ENCODE measurements around the gene CEP112.

DNA sequence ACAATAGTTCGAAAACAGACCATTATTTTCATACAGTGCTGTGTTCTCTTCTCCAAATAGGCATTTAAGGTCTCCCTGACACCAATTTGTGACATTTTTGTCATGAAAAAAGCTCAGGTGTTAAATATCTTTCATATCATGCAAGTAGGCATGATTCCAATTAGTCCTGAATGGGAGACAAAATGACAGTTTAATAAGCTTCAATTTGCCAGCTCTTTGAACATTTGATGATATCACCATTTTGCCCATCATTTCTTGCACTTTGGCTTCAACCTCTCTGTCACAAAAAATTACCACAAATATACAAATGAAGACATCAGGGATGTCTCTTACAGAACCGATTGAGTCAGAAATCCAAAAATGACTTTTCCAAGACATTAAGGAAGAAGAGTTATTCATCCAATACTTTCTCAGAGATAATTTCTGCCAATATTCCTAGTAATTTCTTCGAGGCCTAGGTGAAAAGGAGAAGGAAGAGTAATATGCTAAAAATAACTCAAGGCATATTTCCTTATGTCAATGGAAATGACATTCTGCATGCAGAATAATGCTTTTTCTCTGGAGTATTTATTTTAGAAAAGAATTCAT lies 298.1 kb downstream of the CEP112 start:
- TF ChIP-seq, protein P1, sequence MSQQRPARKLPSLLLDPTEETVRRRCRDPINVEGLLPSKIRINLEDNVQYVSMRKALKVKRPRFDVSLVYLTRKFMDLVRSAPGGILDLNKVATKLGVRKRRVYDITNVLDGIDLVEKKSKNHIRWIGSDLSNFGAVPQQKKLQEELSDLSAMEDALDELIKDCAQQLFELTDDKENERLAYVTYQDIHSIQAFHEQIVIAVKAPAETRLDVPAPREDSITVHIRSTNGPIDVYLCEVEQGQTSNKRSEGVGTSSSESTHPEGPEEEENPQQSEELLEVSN (IDR thresholded peaks at IDR 0.05): no peak
- TF ChIP-seq, protein P2, sequence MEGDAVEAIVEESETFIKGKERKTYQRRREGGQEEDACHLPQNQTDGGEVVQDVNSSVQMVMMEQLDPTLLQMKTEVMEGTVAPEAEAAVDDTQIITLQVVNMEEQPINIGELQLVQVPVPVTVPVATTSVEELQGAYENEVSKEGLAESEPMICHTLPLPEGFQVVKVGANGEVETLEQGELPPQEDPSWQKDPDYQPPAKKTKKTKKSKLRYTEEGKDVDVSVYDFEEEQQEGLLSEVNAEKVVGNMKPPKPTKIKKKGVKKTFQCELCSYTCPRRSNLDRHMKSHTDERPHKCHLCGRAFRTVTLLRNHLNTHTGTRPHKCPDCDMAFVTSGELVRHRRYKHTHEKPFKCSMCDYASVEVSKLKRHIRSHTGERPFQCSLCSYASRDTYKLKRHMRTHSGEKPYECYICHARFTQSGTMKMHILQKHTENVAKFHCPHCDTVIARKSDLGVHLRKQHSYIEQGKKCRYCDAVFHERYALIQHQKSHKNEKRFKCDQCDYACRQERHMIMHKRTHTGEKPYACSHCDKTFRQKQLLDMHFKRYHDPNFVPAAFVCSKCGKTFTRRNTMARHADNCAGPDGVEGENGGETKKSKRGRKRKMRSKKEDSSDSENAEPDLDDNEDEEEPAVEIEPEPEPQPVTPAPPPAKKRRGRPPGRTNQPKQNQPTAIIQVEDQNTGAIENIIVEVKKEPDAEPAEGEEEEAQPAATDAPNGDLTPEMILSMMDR (IDR thresholded peaks at IDR 0.05; ENCODE audit: control extremely low read depth in 1 of 3, insufficient read depth in 1 of 3, low read depth in 1 of 3, low read length in 3 of 3): no peak

Measured in H1 (cell line).